DND-41 (cell line): ENCODE measurements around the gene SART3.

Source experiments
- CTCF ChIP-seq: IDR thresholded peaks from 2 replicates; pipeline ENCODE4 v1.5.1; 2012; ENCODE audit warnings: borderline replicate concordance, low read length, moderate library complexity, mild to moderate bottlenecking; ENCODE audit not compliant: poor library complexity, severe bottlenecking; ENCODE audit errors: extremely low read depth
- EZH2 ChIP-seq: IDR thresholded peaks from 3 replicates; pipeline ENCODE4 v1.6.1; 2012; ENCODE audit warnings: borderline replicate concordance, low read depth, mild to moderate bottlenecking, moderate library complexity, low read length, inconsistent platforms; ENCODE audit not compliant: severe bottlenecking

GRCh38 chr12:108495823-108496579 is 65.0 kb downstream of the SART3 start:
- no peak for TF ChIP-seq CTCF
- TF ChIP-seq EZH2, result no peak
